Measurements from ENCODE around the gene TRAPPC5.

The TRAPPC5 gene

DNA sequence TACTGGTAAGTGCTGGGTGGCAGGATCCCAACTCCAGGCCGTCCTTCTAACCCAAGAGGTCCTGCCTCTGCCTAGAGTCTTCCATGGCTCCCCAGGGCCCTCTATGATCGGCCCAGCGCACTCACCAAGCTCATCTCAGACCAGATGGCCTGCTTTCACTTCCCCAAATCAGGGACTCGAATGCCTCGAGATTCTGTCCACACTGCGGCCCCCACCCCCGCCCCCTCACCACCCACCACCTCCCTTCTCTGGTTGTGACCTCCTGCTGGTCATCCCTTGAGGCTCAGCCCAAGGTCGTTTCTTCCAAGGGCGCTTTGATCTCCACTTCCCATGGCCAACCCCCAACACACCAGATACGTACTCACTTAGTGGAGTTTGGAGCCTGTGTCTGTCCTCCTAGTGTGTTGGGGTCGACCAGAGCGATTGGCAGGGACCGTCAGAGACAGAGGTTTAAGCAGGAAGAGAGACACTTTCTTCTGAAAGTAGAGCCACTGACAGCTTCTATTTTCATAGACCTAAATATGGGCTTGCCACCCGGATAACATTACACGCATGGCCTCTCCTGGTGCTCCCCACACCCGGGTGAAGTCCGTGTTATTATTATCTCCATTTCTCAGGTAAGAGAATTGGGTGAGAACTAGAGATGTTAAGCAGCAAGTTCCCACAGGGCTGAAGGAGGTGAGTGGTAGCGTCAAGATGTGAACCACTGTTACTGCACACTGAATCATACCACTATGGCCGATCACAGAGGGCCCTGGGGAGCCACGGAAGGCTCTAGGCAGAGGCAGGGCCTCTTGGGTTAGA lies 21.2 kb downstream of the TRAPPC5 start, which contains the start of gene FCER2:
TSS of gene FCER2 (minus strand) at position 478 of the 804 bp plus-strand sequence. CDS start 2,371 bp downstream, outside the sequence.
- no peak for DNase-seq

DNA sequence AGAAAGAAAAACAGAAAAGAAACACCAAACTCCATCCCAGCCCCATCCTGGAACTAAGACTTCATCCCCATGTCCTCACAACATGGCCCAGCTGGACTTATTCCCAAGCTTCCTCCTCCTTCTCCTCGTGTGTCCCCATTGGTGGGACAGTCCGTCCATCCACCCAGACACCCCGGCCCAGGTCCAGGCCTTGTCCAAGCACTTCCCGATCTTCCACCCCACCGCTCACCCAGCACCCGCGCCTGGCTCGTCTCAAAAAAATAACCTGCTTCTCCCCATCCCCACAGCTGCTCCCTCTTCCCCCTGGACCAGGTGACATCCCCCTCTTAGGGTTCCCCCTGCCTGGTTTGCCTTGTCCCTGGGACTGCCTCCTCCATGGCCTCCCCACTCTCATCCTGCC lies 22.7 kb downstream of the TRAPPC5 start:
- DNase-seq: no peak

DNA sequence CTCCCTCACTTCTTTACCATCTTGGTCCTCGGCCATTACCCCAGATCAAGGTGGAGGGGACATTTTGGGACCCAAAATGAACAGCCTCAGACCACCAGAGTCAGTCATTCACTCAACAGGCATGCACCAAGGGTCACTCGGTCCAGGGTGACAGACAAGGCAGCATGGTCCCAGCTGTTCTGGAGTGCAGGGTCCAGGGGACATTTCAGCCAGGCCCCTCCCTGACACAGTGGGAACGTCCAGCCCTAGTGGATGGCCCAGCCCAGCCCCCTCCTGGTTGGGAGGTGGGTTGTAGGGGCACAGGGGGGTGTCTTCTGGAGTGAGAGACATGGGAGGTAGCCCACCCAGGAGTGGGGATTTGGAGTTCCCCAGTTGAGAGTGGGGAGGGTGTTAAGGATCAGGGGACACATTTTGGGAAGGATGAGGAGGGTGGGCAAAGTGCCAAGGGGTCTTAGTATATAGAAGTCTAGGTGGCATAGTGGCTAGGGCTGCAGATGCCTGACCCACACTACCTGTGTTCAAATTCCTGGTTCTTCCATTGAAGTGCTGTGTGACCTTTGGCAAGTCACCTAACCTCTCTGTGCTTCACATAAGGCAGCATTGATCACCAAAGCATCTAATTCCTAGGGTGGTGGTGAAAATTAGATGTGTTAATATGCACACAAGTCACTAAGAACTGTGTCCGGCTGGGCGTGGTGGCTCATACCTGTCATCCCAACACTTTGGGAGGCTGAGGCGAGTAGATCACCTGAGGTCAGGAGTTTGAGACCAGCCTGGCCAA lies 23.8 kb downstream of the TRAPPC5 start:
- DNase-seq: no peak

DNA sequence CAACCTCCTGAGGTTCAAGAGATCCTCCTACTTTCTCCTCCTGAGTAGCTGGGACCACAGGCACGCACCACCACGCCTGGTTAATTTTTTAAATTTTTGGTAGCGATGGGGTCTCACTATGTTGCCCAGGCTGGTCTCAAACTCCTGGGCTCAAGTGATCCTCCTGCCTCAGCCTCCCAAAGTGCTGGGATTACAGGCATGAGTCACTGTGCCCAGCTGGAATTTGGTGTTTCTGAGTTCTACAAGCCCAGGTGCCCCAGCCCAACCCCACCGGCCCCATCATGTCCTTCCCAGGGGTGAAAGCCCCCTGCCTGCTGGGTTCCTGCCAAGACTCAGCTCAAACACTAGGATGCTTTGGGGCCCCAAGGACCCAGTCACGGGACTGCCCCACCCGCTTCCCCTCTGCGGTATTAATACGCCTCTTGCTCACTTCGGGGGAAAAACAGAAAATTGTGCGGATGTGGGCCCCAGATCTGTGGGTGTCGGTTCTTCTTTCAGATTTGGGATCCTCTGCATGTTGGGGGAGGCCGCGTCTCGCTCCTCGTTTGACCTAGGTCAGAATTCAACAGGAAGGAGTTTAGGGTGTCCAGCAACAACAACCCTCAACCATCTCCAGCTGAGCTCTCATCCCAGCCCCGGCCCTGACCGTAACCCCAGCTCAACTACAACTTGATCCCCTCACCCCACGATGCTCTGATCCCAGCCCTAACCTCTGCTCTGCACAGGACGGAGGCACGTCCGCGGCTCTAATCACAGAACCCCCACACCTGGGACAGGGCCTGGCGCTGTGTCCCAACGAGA lies 25.0 kb downstream of the TRAPPC5 start:
- no peak for DNase-seq

DNA sequence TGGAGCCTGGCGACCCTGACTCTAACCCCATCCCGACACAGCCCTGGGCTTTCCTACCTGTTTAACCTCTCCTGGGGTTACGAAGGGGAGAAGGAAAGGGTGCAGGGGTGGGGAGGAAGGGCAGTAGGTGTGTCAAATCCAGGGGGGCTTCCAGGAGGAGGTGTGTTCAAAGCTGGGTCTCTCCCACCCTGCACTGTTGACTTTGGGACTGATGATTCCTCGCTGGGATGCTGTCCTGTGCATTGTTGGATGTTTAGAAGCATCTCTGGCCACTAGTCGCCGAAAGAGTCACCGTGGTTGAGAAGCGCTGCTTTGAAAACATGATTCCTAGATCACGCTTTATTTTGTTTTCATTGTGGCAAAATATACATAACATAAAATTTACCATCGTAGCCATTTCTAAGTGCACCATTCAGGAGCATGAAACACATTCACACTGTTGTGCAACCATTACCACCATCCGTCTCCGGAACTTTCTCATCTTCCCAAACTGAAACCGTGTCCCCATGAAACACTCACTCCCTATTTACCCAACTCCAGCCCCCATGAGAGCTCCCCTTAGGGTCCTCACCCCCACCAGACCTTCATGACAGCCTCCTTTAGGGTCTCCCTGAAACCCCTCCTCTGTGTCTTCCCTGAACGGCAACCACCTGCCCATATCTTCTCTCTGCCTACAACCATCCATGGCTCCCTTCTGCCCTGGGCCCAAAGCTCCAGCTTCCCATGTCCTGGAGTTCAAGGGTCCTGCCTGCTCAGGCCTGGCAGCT lies 25.7 kb downstream of the TRAPPC5 start:
- no peak for DNase-seq

DNA sequence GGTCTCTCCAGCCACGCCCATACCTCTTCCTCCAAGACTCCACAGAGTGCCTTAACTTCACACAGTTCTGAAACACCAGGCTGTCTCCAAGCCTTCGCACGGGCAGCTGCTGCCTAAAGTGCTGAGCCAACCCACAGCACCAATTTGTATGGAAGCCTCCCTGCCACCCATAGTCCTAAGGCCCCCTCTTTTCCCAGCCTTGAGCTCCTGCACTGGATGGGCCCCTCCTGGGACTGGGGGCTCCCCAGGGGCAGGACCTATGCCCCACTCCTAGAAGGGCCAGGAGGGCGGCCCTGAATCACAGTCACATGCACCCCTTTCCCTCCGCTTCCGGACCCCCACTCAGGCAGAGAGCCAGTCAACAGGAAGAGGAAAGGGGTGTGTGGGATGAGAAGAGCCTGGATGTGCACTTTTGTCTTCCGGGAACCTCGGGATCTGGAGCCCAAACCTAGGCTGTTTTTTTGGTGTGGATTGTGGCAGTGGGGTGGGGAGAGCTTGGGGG lies 26.4 kb downstream of the TRAPPC5 start:
- DNase-seq: no peak

DNA sequence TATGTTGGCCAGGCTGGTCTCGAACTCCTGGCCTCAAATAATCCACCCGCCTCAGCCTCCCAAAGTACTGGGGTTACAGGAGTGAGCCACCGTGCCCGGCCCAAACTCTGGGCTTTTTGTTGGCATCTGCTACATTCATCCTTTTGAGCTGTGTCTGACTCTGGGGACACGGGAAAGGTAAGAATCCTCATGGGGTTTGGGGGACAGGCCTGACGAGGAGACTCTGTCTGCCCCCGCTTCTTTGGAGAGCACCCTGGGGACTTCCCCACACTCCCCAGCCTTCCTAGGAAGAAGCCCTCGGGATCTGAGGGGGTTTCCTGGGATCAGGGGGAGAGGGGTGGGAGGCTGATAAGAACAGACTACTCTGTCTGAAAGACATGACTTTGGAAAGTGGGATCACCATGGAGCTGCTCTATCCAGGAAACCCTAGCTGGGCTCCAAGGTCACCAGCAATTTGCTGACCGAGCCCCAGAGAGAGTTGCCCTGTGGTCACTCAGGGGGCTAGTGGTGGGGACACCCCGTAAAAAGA lies 29.4 kb downstream of the TRAPPC5 start:
- no peak for DNase-seq

DNA sequence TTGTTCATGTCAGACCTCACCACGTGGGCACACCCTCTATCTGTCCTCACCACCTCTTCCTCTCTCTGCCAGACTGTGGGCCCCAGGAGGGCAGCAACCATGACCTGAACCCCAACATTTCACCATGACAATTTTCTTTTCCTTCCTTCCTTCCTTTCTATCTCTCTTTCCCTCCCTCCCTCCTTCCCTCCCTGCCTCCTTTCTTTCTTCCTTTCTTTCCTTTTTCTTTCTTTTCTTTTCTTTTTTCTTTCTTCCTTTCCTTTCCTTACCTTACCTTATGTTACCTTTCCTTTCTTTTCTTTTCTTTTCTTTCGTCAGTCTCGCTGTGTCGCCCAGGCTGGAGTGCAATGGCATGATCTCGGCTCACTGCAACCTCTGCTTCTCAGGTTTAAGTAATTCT lies 30.0 kb downstream of the TRAPPC5 start:
- DNase-seq: no peak

DNA sequence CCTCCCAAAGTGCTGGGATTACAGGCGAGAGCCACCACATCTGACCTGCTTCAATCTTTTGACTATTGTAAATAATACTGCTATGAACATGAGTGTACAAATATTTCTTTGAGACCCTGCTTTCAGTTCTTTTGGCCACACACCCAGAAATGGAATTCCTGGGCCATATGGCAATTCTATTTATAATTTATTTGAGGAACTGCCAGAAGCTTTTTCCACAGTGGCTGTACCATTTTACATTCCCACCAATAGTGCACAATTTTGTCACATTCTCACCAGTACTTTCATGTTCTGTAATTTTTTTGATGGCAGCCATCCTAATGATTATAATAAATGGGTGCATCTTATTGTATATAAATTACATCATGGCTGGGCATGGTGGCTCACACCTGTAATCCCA lies 35.0 kb downstream of the TRAPPC5 start:
- DNase-seq: no peak

DNA sequence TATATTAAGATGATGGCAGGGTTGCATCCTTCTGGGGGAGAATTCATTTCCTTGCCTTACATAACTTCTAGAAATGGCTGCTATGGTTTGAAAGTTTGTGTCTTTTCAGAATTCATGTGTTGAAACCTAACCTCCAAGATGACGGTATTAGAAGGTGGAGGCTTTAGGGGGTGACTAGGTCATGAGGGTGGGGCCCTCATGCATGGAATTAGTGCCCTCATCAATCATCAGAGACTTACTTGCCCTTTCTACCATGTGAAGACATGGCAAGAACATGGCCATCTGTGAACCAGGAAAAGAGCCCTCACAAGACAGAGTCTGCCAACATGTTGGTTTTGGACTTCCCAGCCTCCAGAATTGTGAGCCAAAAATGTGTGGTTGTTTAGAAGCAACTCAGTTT lies 36.1 kb downstream of the TRAPPC5 start:
- DNase-seq: no peak

DNA sequence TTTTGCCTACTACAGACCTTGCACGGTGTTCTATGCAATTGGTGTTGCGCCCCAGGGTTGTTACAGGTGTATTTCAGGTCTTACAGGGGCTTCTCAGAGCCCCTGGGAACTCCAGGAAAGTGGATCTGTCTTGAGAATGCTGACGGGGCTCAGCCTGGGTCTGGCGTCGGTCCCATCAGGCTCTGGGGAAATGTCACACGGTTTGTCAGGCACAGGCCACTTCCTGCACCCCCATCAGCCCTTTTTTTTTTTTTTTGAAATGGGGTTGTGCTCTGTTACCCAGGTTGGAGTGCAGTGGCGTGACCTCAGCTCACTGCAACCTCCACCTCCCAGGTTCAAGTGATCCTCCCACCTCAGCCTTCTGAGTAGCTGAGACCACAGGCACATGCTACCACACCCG lies 38.0 kb downstream of the TRAPPC5 start:
- no peak for DNase-seq

DNA sequence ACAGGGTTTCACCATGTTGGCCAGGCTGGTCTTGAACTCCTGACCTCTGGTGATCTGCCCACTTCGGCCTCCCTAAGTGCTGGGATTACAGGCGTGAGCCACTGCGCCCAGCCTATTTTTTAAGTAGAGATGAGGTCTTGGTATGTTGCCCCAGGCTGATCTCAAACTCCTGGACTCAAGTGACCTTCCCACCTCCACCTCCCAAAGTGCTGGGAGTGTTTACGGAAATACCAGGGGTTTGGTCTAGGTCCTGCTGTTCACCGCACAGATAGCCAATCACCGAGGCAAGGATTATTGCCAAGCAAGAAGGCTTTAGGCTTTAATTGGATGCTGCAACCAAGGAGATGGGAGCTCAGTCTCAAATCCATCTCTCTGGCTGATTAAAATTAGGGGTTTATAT lies 39.7 kb downstream of the TRAPPC5 start:
- DNase-seq: no peak

DNA sequence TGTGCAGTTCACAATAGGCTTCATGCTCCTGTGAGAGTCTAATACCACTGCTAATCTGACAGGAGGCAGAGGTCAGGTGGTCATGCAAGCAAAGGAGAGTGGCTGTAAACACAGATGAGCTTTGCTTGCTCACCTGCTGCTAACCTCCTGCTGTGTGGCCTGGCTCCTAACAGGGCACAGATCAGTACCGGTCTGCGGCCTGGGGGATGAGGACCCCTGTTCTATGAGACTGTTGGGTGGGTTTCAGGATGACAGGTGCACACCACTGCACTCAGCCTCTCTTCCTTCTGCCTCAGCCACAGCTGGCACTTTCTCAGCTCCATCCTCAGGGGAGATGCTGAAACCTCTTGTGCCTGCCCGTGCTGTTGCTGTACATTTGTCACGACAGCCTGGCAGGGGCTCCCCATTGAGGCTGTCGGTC lies 41.6 kb downstream of the TRAPPC5 start:
- no peak for DNase-seq

DNA sequence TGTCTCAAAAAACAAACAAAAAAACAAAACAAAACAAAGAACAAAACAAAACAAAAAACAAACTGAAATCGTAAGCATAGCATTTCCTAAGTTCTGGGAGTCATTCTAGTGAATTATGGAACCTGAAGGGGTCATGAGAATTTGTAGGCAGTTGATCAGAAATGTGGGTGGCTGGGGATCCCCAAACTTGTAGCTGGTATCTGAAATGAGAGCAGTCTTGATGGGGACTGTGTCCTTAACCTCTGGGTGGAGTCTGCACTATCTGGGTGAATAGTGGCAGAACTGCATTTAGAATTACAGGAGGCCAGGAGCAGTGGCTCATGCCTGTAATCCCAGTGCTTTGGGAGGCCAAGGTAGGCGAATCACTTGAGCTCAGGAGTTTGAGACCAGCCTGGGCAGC lies 45.2 kb downstream of the TRAPPC5 start:
- no peak for DNase-seq

DNA sequence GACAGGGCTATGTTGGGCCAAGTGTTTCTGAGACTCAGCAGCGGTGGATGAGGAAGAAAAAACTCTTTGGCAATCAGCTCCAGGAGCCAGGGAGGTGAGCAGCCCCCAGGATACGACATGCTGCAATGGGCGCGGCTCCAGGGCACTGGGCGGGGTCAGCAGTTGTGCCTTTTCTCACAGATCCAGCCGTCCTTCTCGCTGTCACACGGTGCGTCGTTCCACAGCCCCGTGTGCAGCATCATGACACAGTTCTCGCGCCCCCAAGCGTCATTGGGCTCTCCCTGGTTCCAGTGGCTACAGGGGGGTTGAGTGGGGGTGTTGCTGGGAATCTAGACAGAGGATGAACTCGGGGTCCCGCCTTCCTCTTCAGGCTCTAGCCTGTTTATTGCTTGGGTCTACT lies 48.6 kb downstream of the TRAPPC5 start:
- DNase-seq: peak; percentile 21

DNA sequence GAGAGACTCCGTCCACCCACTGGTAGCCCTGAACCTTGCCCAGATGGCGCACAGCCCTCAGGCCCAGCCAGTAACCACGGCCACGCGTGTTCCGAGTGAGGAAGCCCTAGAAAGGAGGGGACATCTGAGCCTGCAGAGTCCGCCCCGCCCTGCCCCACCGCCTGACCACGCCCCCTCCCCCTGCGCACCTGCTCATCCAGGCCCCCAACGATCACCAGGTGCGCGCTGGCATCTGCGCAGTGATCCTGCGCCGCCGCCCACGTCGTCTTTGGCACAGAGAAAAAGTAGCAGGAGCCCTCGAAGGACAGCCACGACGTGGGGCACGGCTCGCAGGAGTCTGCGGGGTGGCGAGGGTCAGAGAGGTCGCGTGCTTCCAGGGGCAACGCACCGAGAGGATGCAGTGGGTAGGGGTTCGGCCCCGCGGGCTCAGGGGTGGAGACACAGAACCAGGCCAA lies 49.2 kb downstream of the TRAPPC5 start:
- DNase-seq: peak; percentile 42

DNA sequence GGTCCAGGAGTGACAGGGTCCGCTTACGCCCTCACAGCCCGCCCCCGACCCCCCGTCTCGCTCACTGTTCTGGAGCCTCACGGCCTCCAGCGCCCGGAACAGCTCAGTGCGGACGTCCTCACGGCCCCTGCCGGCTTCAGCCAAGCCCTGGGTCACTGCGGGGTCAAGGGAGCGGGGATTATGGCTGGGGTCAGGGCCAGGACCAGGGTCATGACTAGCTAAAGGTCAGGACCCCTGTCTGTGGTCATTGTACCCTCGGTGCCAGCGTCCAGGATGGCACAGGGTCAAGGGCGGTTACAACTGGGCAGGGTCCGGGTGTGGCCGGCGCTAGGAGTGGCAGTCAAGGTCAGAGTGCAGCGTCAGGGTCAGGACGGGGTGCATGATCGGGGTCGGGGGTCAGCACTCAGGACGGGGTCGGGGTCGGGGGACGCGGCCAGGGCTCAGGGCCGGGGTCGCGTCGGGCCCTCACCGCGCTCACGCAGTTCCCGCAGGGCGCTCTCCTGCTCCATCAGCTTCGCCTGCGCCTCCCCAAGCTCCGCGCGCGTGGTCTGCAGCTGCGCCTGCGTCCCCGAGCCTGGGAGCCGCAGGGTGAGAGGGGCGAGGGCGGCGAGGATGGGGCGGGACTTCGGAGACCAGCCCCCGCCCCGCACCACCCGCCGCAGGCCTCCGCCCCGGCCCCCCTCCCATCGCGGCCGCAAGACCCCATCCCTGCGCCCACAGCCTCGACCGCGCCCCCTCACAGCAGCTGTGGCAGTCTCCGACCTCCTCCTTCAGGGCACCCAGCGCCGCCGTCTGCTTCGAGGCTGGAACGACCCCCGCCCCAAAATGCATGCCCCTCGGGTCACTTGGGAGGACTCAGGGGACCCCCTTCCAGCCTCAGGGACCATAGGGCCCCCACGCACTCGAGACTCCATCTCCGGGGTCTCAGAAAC lies 49.9 kb downstream of the TRAPPC5 start:
- no peak for DNase-seq

DNA sequence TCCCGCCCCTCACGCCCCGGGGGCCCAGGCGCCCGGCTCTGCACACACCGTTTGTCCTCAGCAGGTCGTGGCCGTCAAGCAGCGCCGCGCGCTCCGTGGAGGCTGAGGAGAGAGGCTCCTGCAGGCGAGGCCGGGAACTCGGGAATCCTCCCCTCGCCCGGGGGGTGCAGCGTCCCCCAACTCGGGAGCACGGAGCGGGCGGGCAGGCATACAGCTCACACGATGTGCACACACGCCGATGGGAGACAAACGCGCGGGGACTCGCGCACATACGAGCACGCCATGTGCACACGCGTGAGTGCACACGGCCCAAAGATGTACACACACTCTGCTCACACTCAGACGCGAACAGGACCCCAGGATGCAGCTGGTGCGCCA lies 50.6 kb downstream of the TRAPPC5 start:
- DNase-seq: no peak

DNA sequence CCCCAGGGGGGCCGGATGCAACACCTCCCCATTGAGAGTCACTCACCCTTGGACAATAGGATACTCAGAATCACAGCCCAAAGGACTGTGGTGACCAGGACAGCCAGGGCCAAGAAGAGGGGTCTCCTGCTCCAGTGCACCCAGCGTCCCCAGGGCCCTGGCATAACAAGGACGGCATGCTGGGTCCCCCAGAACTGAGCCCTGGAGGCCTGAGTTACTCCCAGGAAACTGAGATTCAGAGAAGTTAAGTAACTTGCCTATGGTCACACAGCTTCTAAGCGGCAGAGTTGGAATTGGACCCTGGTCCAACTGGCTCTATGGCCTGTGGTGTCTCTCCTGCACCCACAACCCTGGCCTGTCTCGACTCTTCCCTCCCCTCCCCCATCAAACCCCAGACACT lies 51.0 kb downstream of the TRAPPC5 start:
- DNase-seq: no peak

DNA sequence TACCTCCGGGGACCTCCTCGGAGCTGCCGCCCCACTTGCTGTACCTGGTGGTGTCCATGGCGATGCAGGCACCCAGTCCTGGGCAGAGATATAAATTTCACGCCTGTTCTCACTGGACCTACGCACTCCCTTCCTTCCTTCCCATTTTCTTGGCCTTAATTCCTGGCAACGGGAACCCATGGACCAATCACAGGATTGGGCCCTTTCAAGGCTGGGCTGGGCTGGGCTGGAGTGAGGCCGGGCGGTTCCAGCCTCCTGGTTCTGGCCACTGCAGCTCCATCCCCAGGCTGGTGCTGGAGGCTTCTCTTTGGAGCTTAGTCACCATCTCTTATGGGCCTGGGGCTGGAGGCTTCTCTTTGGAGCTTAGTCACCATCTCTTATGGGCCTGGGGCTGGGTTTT lies 51.4 kb downstream of the TRAPPC5 start, which contains the start of gene CLEC4G:
TSS of gene CLEC4G (minus strand) at position 66 of the 400 bp plus-strand sequence. CDS start at position 58, 8 bp downstream.
- no peak for DNase-seq

DNA sequence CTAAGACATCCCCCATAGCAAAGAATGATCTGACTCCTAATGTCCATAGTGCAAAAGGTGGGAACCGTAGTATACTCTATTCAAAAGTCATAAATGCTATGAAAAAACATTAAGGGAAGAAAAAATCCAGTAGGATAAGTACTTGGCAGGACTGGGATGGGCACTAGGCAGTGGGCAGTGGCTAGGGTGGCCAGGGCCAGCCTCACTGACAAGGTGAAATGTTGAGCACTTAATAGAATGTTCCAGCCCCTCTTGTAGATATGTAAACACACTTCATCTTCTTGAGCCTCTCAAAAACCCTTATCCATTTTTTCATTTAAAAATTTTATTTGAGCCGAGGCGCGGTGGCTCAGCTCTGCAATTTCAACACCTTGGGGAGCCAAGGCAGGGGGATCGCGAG lies 52.7 kb downstream of the TRAPPC5 start:
- DNase-seq: no peak

Measured in NCI-H1105 treated with DMSO at 0.1 percent for 48 hours (cell line).